Measurements from ENCODE around the gene GDPD4. TPM values are rescaled to one million over a fixed set of nuclear protein-coding genes. Genes with fewer than 3 reads are reported as not detected.

GDPD4 gene
- total RNA-seq, 1 experiment from 2014 or later, result not detected

- no peak for TF ChIP-seq POLR2AphosphoS5 (IDR thresholded peaks at IDR 0.05; ENCODE audit: low read depth, low read length)
- TF ChIP-seq ZFX (IDR thresholded peaks at IDR 0.05), result no peak
- TF ChIP-seq POLR2A (IDR thresholded peaks at IDR 0.05; ENCODE audit: borderline replicate concordance, extremely low read depth, insufficient read depth, insufficient read length), result no peak
Observed at GRCh38 chr11:77204754-77205466, 96.6 kb downstream of the GDPD4 start (continued).

DNA sequence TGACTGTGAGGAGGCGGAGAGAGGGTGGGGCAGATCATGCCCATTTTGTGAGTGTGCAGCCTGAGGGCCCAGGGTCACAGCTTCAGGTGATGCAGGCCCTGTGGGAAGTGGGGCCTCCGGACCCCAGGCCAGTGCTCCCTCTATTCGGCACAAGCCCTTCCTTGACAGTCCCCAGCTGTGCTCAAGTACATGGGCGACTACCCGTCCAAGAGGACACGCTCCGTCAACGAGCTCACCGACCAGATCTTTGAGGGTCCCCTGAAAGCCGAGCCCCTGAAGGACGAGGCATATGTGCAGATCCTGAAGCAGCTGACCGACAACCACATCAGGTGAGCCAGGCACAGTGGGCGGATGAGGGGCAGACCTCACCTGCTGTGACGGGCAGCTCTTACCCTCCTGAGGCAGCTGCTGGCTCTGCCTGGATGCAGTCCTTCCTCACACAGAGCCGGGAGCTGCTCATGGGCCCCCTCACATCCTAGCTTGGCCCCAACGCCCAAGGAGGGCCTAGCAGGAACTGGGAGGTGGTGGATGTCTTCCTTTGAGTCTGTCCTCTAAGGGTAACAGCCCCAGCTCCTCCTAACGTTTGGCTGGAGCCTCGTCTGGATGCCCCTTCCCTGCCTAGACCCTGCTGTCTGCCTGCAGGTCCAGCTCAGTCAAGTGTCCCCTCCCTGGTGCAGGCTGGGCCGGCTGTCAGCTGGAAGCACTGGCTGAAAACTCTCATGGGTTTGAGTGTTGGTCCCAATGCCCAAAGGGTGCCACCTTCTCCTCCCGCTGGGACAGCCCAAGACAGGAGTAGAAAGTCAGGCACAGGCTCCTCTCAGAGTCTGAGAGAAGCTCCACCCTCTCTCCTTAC is 97.4 kb downstream of the GDPD4 start:
- Histone ChIP-seq H3K9ac (ENCODE audit: low read length) (no peak overlapping the region), H3K4me2 (ENCODE audit: low read length) (no peak overlapping the region), H2AFZ (ENCODE audit: low read depth, low read length, poor library complexity, severe bottlenecking) (no peak overlapping the region), H4K20me1 (ENCODE audit: insufficient read depth) (no peaks in the 10 kb centered on the region), H3K27ac (ENCODE audit: low read depth, low read length) (no peak overlapping the region), H3K4me3 (replicated peaks in 1 of 2; ENCODE audit: low read depth in 1 of 2, low read length in 2 of 2) (no peak overlapping the region), H3K36me3 (ENCODE audit: control insufficient read depth in 1 of 2, insufficient read depth in 2 of 2, low read length in 2 of 2) (no peaks in the 10 kb centered on the region), H3K27me3 (ENCODE audit: insufficient read depth, low read length) (no peaks in the 10 kb centered on the region), H3K4me1 (ENCODE audit: control insufficient read depth in 1 of 2, insufficient read depth in 2 of 2, low read length in 2 of 2) (no peaks in the 10 kb centered on the region), H3K9me3 (ENCODE audit: control insufficient read depth in 1 of 2, insufficient read depth in 1 of 2, low read depth in 1 of 2, low read length in 2 of 2) (no peaks in the 10 kb centered on the region), H3K9me2 (ENCODE audit: insufficient read depth) (no peaks in the 10 kb centered on the region), H3K79me2 (ENCODE audit: insufficient read depth, low read length) (no peaks in the 10 kb centered on the region)
- intact Hi-C loops (cut with micrococcal nuclease), result no loop called here
- DNase-seq (ENCODE audit: low read depth, low spot score), result no peak
- BruUV-seq (replicated peaks), result no TSS peak
- POLR2A ChIA-PET, result no interaction called here
- RAD21 ChIA-PET (ENCODE audit: low non-redundant PET in 1 of 2, low total read pairs in 2 of 2, uncharacterized antibody in 2 of 2, unreplicated experiment in 2 of 2), result no interaction called here
- CTCF ChIA-PET, result no interaction called here
- no peak for ATAC-seq
- no peak for TF ChIP-seq EZH2 (IDR thresholded peaks at IDR 0.05)
- TF ChIP-seq JUND (IDR thresholded peaks at IDR 0.05), result no peak
- TF ChIP-seq, protein P1, sequence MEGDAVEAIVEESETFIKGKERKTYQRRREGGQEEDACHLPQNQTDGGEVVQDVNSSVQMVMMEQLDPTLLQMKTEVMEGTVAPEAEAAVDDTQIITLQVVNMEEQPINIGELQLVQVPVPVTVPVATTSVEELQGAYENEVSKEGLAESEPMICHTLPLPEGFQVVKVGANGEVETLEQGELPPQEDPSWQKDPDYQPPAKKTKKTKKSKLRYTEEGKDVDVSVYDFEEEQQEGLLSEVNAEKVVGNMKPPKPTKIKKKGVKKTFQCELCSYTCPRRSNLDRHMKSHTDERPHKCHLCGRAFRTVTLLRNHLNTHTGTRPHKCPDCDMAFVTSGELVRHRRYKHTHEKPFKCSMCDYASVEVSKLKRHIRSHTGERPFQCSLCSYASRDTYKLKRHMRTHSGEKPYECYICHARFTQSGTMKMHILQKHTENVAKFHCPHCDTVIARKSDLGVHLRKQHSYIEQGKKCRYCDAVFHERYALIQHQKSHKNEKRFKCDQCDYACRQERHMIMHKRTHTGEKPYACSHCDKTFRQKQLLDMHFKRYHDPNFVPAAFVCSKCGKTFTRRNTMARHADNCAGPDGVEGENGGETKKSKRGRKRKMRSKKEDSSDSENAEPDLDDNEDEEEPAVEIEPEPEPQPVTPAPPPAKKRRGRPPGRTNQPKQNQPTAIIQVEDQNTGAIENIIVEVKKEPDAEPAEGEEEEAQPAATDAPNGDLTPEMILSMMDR (IDR thresholded peaks at IDR 0.05 in 2 of 3, conservative IDR thresholded peaks at IDR 0.05 in 1 of 3; ENCODE audit: borderline replicate concordance in 1 of 3, insufficient read depth in 1 of 3, low read depth in 2 of 3, low read length in 2 of 3), result no peak
- TF ChIP-seq SIN3A (IDR thresholded peaks at IDR 0.05; ENCODE audit: low read depth), result no peak
- no peak for TF ChIP-seq RAD21 (IDR thresholded peaks at IDR 0.05; ENCODE audit: low read depth)
- TF ChIP-seq ELF1 (IDR thresholded peaks at IDR 0.05; ENCODE audit: borderline replicate concordance, low read depth), result no peak
